KMS-11 (cell line): ENCODE measurements around the gene UBE2A.
A peak's percentile ranks its signal among the peaks of the same experiment; 100 is the strongest.

Experiments
- H2AFZ ChIP-seq: fragments of 200-600 bp; sonication (generic); 2 replicates; pipeline ENCODE4 v1.6.1; 2016; ENCODE audit warnings: antibody characterized with exemption, mixed run types, low read depth
- H3K27ac ChIP-seq: fragments of 200-600 bp; sonication (generic); 2 replicates; pipeline ENCODE4 v1.6.1; 2016; ENCODE audit warnings: mild to moderate bottlenecking, mixed run types
- H3K27me3 ChIP-seq: fragments of 200-600 bp; sonication (generic); 2 replicates; pipeline ENCODE4 v1.6.1; 2017; ENCODE audit warnings: mild to moderate bottlenecking, low read depth, mixed run types, moderate library complexity; ENCODE audit not compliant: insufficient read depth
- H3K36me3 ChIP-seq: fragments of 200-600 bp; sonication (generic); 2 replicates; pipeline ENCODE4 v1.6.1; 2017; ENCODE audit warnings: mild to moderate bottlenecking, mixed run types; ENCODE audit not compliant: insufficient read depth
- H3K4me1 ChIP-seq: fragments of 200-600 bp; sonication (generic); 2 replicates; pipeline ENCODE4 v1.6.1; 2016; ENCODE audit warnings: mild to moderate bottlenecking, low read depth, mixed run types; ENCODE audit not compliant: poor library complexity, severe bottlenecking
- H3K4me2 ChIP-seq: fragments of 200-600 bp; sonication (generic); 2 replicates; pipeline ENCODE4 v1.7.0; 2016; ENCODE audit warnings: mild to moderate bottlenecking, mixed run types
- H3K4me3 ChIP-seq: fragments of 200-600 bp; sonication (generic); IDR thresholded peaks from 2 replicates; pipeline ENCODE4 v1.6.1; 2017; ENCODE audit warnings: low read depth, low read length, mixed read lengths; ENCODE audit not compliant: insufficient read depth
- H3K79me2 ChIP-seq: fragments of 200-600 bp; sonication (generic); 2 replicates; pipeline ENCODE4 v1.6.1; 2016; ENCODE audit warnings: low read depth, mixed run types; ENCODE audit not compliant: insufficient read depth
- H3K9ac ChIP-seq: fragments of 200-600 bp; sonication (generic); 2 replicates; pipeline ENCODE4 v1.6.1; 2016; ENCODE audit warnings: mild to moderate bottlenecking, mixed run types
- H4K20me1 ChIP-seq: fragments of 200-600 bp; sonication (generic); 2 replicates; pipeline ENCODE4 v1.6.1; 2016; ENCODE audit warnings: mild to moderate bottlenecking, mixed run types; ENCODE audit not compliant: insufficient read depth
- CTCF ChIP-seq: fragments of 200-600 bp; sonication (generic); conservative IDR thresholded peaks from 2 replicates; pipeline ENCODE4 v1.6.1; 2017; ENCODE audit warnings: low read depth, mild to moderate bottlenecking, antibody characterized with exemption, low read length, moderate library complexity, mixed read lengths

Gene UBE2A

DNA sequence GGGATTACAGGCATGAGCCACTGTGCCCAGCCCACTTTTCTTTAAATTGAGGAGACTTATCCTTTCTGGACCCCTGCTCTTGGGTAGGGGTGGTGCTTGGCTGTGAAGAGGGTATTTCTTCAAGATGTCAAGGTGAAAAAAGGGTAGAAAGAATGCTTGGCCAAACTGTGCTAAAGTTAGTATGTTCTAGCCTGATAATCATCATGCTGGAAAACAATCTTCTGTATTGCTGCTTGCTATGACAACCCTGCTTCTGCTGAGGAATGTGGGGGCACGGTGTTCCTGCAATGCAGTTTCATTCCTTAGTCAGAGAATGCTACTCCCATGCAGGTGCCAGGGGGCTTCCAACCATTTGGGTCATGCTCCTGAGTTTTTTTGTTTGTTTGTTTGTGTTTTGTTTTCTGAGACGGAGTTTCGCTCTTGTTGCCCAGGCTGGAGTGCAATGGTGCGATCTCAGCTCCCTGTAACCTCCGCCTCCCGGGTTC, 4.0 kb upstream of the UBE2A start:
- Histone ChIP-seq H3K4me2 (no peak overlapping the region), H3K4me3 (no peak overlapping the region), H3K36me3 (no peaks in the 10 kb centered on the region), H2AFZ (no peak overlapping the region), H4K20me1 (no peaks in the 10 kb centered on the region), H3K4me1 (peaks cover 8% of the 10 kb centered on the region), H3K27ac (no peak overlapping the region), H3K79me2 (peaks cover 6% of the 10 kb centered on the region; the same call in 1 of the 2 replicates), H3K27me3 (no peaks in the 10 kb centered on the region), H3K9ac (no peak overlapping the region)
- no peak for TF ChIP-seq CTCF

DNA sequence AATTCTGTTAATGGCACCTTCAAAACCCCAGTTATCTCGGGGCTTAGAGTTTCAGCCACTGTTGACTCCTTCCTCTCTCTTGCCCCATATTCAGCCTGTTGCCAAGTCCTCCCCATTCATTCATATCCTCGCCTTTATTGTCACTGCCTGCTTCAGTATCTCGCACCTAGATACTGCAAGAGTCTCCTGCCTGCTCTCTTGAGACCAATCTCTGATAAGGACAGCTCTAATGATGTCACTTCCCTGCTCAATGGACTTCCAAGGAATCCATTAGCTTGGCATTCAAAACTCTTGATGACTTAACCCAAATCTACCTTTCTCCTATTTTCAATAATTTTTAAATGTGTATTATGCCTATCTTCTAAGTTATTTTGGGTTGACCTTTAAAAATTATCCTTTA, 1.1 kb upstream of the UBE2A start:
- Histone ChIP-seq H3K27ac (no peak overlapping the region), H4K20me1 (no peaks in the 10 kb centered on the region), H3K4me3 (no peak overlapping the region), H2AFZ (peak overlapping the region; percentile 75), H3K4me1 (peaks cover 16% of the 10 kb centered on the region), H3K79me2 (peaks cover 19% of the 10 kb centered on the region; the same call in 1 of the 2 replicates), H3K9ac (peak overlapping the region; percentile 73; the same call in 1 of the 2 replicates), H3K4me2 (peak overlapping the region; percentile 91), H3K36me3 (no peaks in the 10 kb centered on the region), H3K27me3 (no peaks in the 10 kb centered on the region)
- TF ChIP-seq CTCF, result no peak

DNA sequence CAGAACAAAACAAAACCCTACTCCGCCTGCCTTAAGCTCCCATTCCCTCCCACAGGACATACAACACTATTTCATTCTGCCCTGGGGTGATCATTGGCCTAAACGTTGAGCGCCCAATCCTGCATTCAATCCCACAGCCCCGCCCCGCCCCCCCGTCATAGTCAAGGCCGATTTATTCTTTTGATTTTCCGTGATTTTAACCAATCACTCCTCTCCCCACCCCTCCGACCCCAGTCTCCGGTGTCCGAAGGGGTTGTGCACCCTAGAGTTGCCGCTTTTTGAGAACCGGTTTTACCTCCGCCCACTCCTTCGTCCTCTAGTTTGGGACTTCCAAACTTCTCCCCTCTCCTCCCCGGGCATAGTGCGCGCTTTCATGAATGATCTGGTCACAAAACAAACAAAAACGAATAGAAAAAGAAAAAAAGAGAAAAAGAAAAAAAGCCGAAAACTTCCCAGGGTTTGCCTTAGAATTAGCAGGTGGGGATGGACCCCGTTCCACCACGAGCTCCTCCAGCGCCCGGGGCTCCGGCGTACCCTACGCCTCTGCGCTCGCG, 446 bp upstream of the UBE2A start:
- peak overlapping the region; percentile 73; the same call in 1 of the 2 replicates for H3K9ac ChIP-seq
- peaks cover 19% of the 10 kb centered on the region; the same call in 1 of the 2 replicates for H3K79me2 ChIP-seq
- peak overlapping the region; percentile 75 for H2AFZ ChIP-seq
- no peaks in the 10 kb centered on the region for H3K27me3 ChIP-seq
- no peaks in the 10 kb centered on the region for H4K20me1 ChIP-seq
- peaks cover 16% of the 10 kb centered on the region for H3K4me1 ChIP-seq
- no peaks in the 10 kb centered on the region for H3K36me3 ChIP-seq
- no peak for TF ChIP-seq CTCF
- H3K27ac ChIP-seq, result peak overlapping the region; percentile 63; the same call in 1 of the 2 replicates
- peak overlapping the region; percentile 91 for H3K4me2 ChIP-seq
- no peak overlapping the region for H3K4me3 ChIP-seq

DNA sequence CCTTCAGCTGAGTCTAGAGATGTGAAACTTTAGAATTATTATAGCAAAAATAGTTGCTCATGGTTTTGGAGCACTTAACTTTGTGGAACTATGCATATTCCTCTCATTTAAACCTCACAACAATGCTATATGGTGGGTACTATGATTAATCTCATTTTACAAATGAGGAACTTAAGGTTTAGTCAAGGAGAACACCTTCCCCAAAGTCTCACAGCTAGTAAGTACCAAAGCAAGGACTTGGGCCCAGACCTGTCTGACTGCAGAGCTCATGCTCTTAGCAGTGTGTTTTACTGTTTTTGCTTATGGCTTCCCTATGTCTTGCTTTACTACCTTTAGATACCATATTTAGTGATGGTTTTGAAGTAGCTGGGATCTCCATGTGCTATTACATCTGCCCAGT, 5.1 kb downstream of the UBE2A start:
- H3K9ac ChIP-seq, result no peak overlapping the region
- H3K36me3 ChIP-seq, result no peaks in the 10 kb centered on the region
- no peaks in the 10 kb centered on the region for H4K20me1 ChIP-seq
- H2AFZ ChIP-seq, result no peak overlapping the region
- no peak for TF ChIP-seq CTCF
- H3K79me2 ChIP-seq, result peaks cover 19% of the 10 kb centered on the region; the same call in 1 of the 2 replicates
- H3K27me3 ChIP-seq, result no peaks in the 10 kb centered on the region
- H3K4me1 ChIP-seq, result peaks cover 31% of the 10 kb centered on the region
- no peak overlapping the region for H3K4me2 ChIP-seq
- no peak overlapping the region for H3K4me3 ChIP-seq
- no peak overlapping the region for H3K27ac ChIP-seq
